Muscle of leg (tissue), 16 donors: ENCODE data around the gene CMSS1. TPM values are rescaled to one million over a fixed set of nuclear protein-coding genes. Genes with fewer than 3 reads are reported as not detected.
A peak's percentile ranks its signal among the peaks of the same experiment; 100 is the strongest.

Source experiments
- DNase-seq: peaks from one replicate; pipeline ENCODE4 v3.0.0; 2013
- H3K27ac ChIP-seq: one replicate; pipeline ENCODE4 v1.5.1; 2013; ENCODE audit warnings: mild to moderate bottlenecking, low read length, control low read depth
- H3K27me3 ChIP-seq: one replicate; pipeline ENCODE4 v1.6.1; 2013; ENCODE audit warnings: low read length; ENCODE audit not compliant: control insufficient read depth, insufficient read depth
- H3K36me3 ChIP-seq: one replicate; pipeline ENCODE4 v1.6.1; 2013; ENCODE audit warnings: low read length; ENCODE audit not compliant: control insufficient read depth, insufficient read depth
- H3K4me1 ChIP-seq: one replicate; pipeline ENCODE4 v1.6.1; 2013; ENCODE audit warnings: low read length; ENCODE audit not compliant: control insufficient read depth, insufficient read depth
- H3K4me3 ChIP-seq: one replicate; pipeline ENCODE4 v1.5.1; 2013; ENCODE audit warnings: low read length, control low read depth
- H3K9me3 ChIP-seq: replicated peaks from 2 replicates; pipeline ENCODE4 v1.6.1; 2013; ENCODE audit warnings: low read depth, low read length; ENCODE audit not compliant: control insufficient read depth
- WGBS: methylation state at CpG from one replicate; pipeline ENCODE4 v1.1.5; 2013; ENCODE audit warnings: missing lambda C conversion rate; ENCODE audit not compliant: insufficient coverage; 5-methylcytosine and 5-hydroxymethylcytosine counted together
- long read RNA-seq, 11 donors: transcript quantifications; one replicate each; lab custom pipeline, GENCODE V29; 2026
- polyA plus RNA-seq, 8 donors: library from polyadenylated mRNA; unstranded; fragments of 120-200 nt; gene quantifications; one replicate each; pipeline versions ENCODE4 v1.2.1 to v1.2.3, GENCODE V29; 2013; ENCODE audit warnings: inconsistent platforms in 1 of 8, low replicate concordance in 1 of 8; ENCODE audit not compliant: insufficient read length in 8 of 8, insufficient read depth in 1 of 8
- total RNA-seq: library from RNA; stranded (reverse); fragments of 120-200 nt; gene quantifications from one replicate; pipeline ENCODE4 v1.2.4, GENCODE V29; 2013

The CMSS1 gene
- total RNA-seq (23.8 TPM), polyA plus RNA-seq (10 to 100 TPM; 26.4 to 35.0 (median 29.1) TPM)
- long read RNA-seq, donor 1, result 0 reads
- long read RNA-seq, donor 2, result 0 reads
- long read RNA-seq, donor 3, partial matches to known transcripts, result 7 of 7 reads
- long read RNA-seq, donor 3, other reads (novel, unspliced or antisense), result 0 of 7 reads
- long read RNA-seq, donor 4, result 0 reads
- long read RNA-seq, donor 5, partial matches to known transcripts, result 27 of 27 reads
- long read RNA-seq, donor 5, other reads (novel, unspliced or antisense), result 0 of 27 reads
- long read RNA-seq, donor 6, partial matches to known transcripts, result 47 of 50 reads
- long read RNA-seq, donor 6, other reads (novel, unspliced or antisense), result 0 of 50 reads
- long read RNA-seq, donor 7, partial matches to known transcripts, result 17 of 17 reads
- long read RNA-seq, donor 7, other reads (novel, unspliced or antisense), result 0 of 17 reads
- long read RNA-seq, donor 8, partial matches to known transcripts, result 7 of 7 reads
- long read RNA-seq, donor 8, other reads (novel, unspliced or antisense), result 0 of 7 reads
- long read RNA-seq, donor 9, partial matches to known transcripts, result 32 of 59 reads
- long read RNA-seq, donor 9, other reads (novel, unspliced or antisense), result 27 of 59 reads
- long read RNA-seq, donor 10, partial matches to known transcripts, result 64 of 65 reads
- long read RNA-seq, donor 10, other reads (novel, unspliced or antisense), result 0 of 65 reads
- long read RNA-seq, donor 11, partial matches to known transcripts, result 30 of 31 reads
- long read RNA-seq, donor 11, other reads (novel, unspliced or antisense), result 0 of 31 reads

- peak; percentile 95 for DNase-seq
Observed at GRCh38 chr3:99817437-99818240, at the start of gene CMSS1. TSS of gene CMSS1 (plus strand) at chr3:99817862.

GRCh38 chr3:99768126-99768525 is 49.5 kb upstream of the CMSS1 start:
- Histone ChIP-seq H3K9me3 (no peaks in the 10 kb centered on the region), H3K27ac (no peak overlapping the region), H3K27me3 (no peaks in the 10 kb centered on the region), H3K4me1 (no peaks in the 10 kb centered on the region), H3K4me3 (no peak overlapping the region), H3K36me3 (no peaks in the 10 kb centered on the region)
- DNase-seq, result no peak
- WGBS, result no CpG with 5 or more reads among the region's 1 CpG

More at GRCh38 chr3:99817437-99818240, at the start of gene CMSS1:
- H3K4me3 ChIP-seq, result peak within 1 kb of the TSS; percentile 82
- no peaks in the 10 kb centered on the region for H3K27me3 ChIP-seq
- WGBS, result under 1% methylated on average over 49 of the region's 60 CpGs
- no peaks in the 10 kb centered on the region for H3K36me3 ChIP-seq
- H3K9me3 ChIP-seq, result no peaks in the 10 kb centered on the region
- peak within 1 kb of the TSS; percentile 90 for H3K27ac ChIP-seq
- H3K4me1 ChIP-seq, result peaks cover 3% of the 10 kb centered on the region

GRCh38 chr3:99768808-99769501 is 48.7 kb upstream of the CMSS1 start:
- Histone ChIP-seq H3K27ac (no peak overlapping the region), H3K4me1 (no peaks in the 10 kb centered on the region), H3K9me3 (no peaks in the 10 kb centered on the region), H3K4me3 (no peak overlapping the region), H3K27me3 (no peaks in the 10 kb centered on the region), H3K36me3 (no peaks in the 10 kb centered on the region)
- WGBS, result no CpG with 5 or more reads among the region's 2 CpGs
- DNase-seq, result no peak

GRCh38 chr3:99772171-99772570 is 45.5 kb upstream of the CMSS1 start:
- Histone ChIP-seq H3K27ac (no peak overlapping the region), H3K9me3 (no peaks in the 10 kb centered on the region), H3K36me3 (no peaks in the 10 kb centered on the region), H3K4me3 (no peak overlapping the region), H3K27me3 (no peaks in the 10 kb centered on the region), H3K4me1 (no peaks in the 10 kb centered on the region)
- no peak for DNase-seq
- no CpG with 5 or more reads among the region's 3 CpGs for WGBS

GRCh38 chr3:99772671-99773070 is 45.0 kb upstream of the CMSS1 start:
- DNase-seq, result no peak
- Histone ChIP-seq H3K4me1 (no peaks in the 10 kb centered on the region), H3K4me3 (no peak overlapping the region), H3K36me3 (no peaks in the 10 kb centered on the region), H3K27me3 (no peaks in the 10 kb centered on the region), H3K27ac (no peak overlapping the region), H3K9me3 (no peaks in the 10 kb centered on the region)
- no CpG with 5 or more reads among the region's 1 CpG for WGBS

- Histone ChIP-seq H3K27me3 (no peaks in the 10 kb centered on the region), H3K4me3 (no peak overlapping the region), H3K36me3 (no peaks in the 10 kb centered on the region), H3K9me3 (no peaks in the 10 kb centered on the region), H3K4me1 (no peaks in the 10 kb centered on the region), H3K27ac (no peak overlapping the region)
- WGBS, result no CpG with 5 or more reads among the region's 2 CpGs
- peak; percentile 77 for DNase-seq
Observed at GRCh38 chr3:99774467-99774866, 43.2 kb upstream of the CMSS1 start.

- WGBS, result 100% methylated on average over 2 of the region's 5 CpGs
- Histone ChIP-seq H3K4me1 (no peaks in the 10 kb centered on the region), H3K27me3 (no peaks in the 10 kb centered on the region), H3K36me3 (no peaks in the 10 kb centered on the region), H3K9me3 (no peaks in the 10 kb centered on the region), H3K4me3 (no peak overlapping the region), H3K27ac (no peak overlapping the region)
- DNase-seq, result no peak
Observed at GRCh38 chr3:99776516-99777209, 41.0 kb upstream of the CMSS1 start.

GRCh38 chr3:99777210-99777549 is 40.5 kb upstream of the CMSS1 start:
- DNase-seq, result no peak
- Histone ChIP-seq H3K36me3 (no peaks in the 10 kb centered on the region), H3K9me3 (no peaks in the 10 kb centered on the region), H3K4me1 (no peaks in the 10 kb centered on the region), H3K4me3 (no peak overlapping the region), H3K27me3 (no peaks in the 10 kb centered on the region), H3K27ac (no peak overlapping the region)
- no CpG with 5 or more reads among the region's 2 CpGs for WGBS

- DNase-seq, result no peak
- no CpG with 5 or more reads among the region's 2 CpGs for WGBS
- no peaks in the 10 kb centered on the region for H3K36me3 ChIP-seq
Observed at GRCh38 chr3:99777708-99778107, 40.0 kb upstream of the CMSS1 start.

More at GRCh38 chr3:99777708-99778107, 40.0 kb upstream of the CMSS1 start:
- no peaks in the 10 kb centered on the region for H3K27me3 ChIP-seq
- no peaks in the 10 kb centered on the region for H3K9me3 ChIP-seq
- no peak overlapping the region for H3K4me3 ChIP-seq
- H3K4me1 ChIP-seq, result no peaks in the 10 kb centered on the region
- no peak overlapping the region for H3K27ac ChIP-seq
